HepG2 (cell line): Measurements from ENCODE around the gene SLC25A25. TPM values are rescaled to one million over a fixed set of nuclear protein-coding genes. Genes with fewer than 3 reads are reported as not detected.
"Not testable (repeated sequence)": the region's sequence is repeated elsewhere in the genome, so short reads cannot be mapped to it uniquely, and the experiment has no call there.

ENCODE experiments used
- CREM ChIP-seq, 2 experiments: sonication (generic) in 1 of 2; formaldehyde crosslinking in 1 of 2; IDR thresholded peaks; 2 replicates each; pipeline versions ENCODE4 v1.4.0 to v1.6.1; 2016 to 2020; ENCODE audit warnings: antibody characterized with exemption in 1 of 2, mild to moderate bottlenecking in 1 of 2, missing genetic modification reagents in 1 of 2
- ELF3 ChIP-seq: IDR thresholded peaks from 2 replicates; pipeline ENCODE4 v1.6.1; 2016; ENCODE audit warnings: missing genetic modification reagents, missing compliant biosample characterization
- FOSL2 ChIP-seq: sonication (generic); formaldehyde crosslinking; IDR thresholded peaks from 2 replicates; pipeline ENCODE4 v1.4.0; 2020; ENCODE audit warnings: missing genetic modification reagents
- GABPB1 ChIP-seq: IDR thresholded peaks from 2 replicates; pipeline ENCODE4 v1.6.1; 2016; ENCODE audit warnings: mild to moderate bottlenecking, missing genetic modification reagents, moderate library complexity, missing compliant biosample characterization
- GATAD1 ChIP-seq: IDR thresholded peaks from 2 replicates; pipeline ENCODE4 v1.6.1; 2016; ENCODE audit warnings: missing genetic modification reagents, missing compliant biosample characterization
- HDAC2 ChIP-seq: sonication (generic); formaldehyde crosslinking; IDR thresholded peaks from 2 replicates; pipeline ENCODE4 v1.4.0; 2020; ENCODE audit warnings: missing genetic modification reagents
- KDM2A ChIP-seq: sonication (generic); formaldehyde crosslinking; IDR thresholded peaks from 2 replicates; pipeline ENCODE4 v1.4.0; 2020; ENCODE audit warnings: low read depth, missing genetic modification reagents, borderline replicate concordance
- KDM4B ChIP-seq: sonication (generic); formaldehyde crosslinking; IDR thresholded peaks from 2 replicates; pipeline ENCODE4 v1.4.0; 2020; ENCODE audit warnings: missing genetic modification reagents
- MYC ChIP-seq: sonication (generic); formaldehyde crosslinking; IDR thresholded peaks from 2 replicates; pipeline ENCODE4 v1.9.0; 2021; ENCODE audit warnings: missing genetic modification reagents, borderline replicate concordance
- NCOA2 ChIP-seq: sonication (generic); formaldehyde crosslinking; IDR thresholded peaks from 2 replicates; pipeline ENCODE4 v1.8.0; 2022; ENCODE audit warnings: inconsistent platforms
- NFYB ChIP-seq: sonication (generic); formaldehyde crosslinking; IDR thresholded peaks from 2 replicates; pipeline ENCODE4 v1.4.0; 2020; ENCODE audit warnings: missing genetic modification reagents
- NKX3-1 ChIP-seq: sonication (generic); formaldehyde crosslinking; IDR thresholded peaks from 2 replicates; pipeline ENCODE4 v1.5.0; 2020; ENCODE audit warnings: missing genetic modification reagents
- PAXIP1 ChIP-seq: sonication (generic); formaldehyde crosslinking; conservative IDR thresholded peaks from 2 replicates; pipeline ENCODE4 v1.4.0; 2020; ENCODE audit warnings: mild to moderate bottlenecking, missing genetic modification reagents, moderate library complexity
- RARA ChIP-seq: IDR thresholded peaks from 2 replicates; pipeline ENCODE4 v1.6.1; 2016; ENCODE audit warnings: missing genetic modification reagents, missing compliant biosample characterization
- TAF1 ChIP-seq: sonication (generic); formaldehyde crosslinking; IDR thresholded peaks from 2 replicates; pipeline ENCODE4 v1.4.0; 2020; ENCODE audit warnings: missing genetic modification reagents
- ZBTB43 ChIP-seq: sonication (generic); formaldehyde crosslinking; conservative IDR thresholded peaks from 2 replicates; pipeline ENCODE4 v1.4.0; 2020; ENCODE audit warnings: missing genetic modification reagents
- ZFP91 ChIP-seq: sonication (generic); formaldehyde crosslinking; IDR thresholded peaks from 2 replicates; pipeline ENCODE4 v1.9.0; 2022; ENCODE audit warnings: missing genetic modification reagents, mild to moderate bottlenecking, borderline replicate concordance
- ZGPAT ChIP-seq: IDR thresholded peaks from 2 replicates; pipeline ENCODE4 v1.6.1; 2016; ENCODE audit warnings: mild to moderate bottlenecking
- ZMYM4 ChIP-seq: sonication (generic); formaldehyde crosslinking; IDR thresholded peaks from 2 replicates; pipeline ENCODE4 v1.8.1; 2023; ENCODE audit warnings: mild to moderate bottlenecking, missing genetic modification reagents
- ZNF124 ChIP-seq: sonication (generic); formaldehyde crosslinking; IDR thresholded peaks from 2 replicates; pipeline ENCODE4 v1.4.0; 2020; ENCODE audit warnings: missing genetic modification reagents
- ZNF143 ChIP-seq: sonication (generic); formaldehyde crosslinking; IDR thresholded peaks from 2 replicates; pipeline ENCODE4 v1.4.0; 2020; ENCODE audit warnings: missing genetic modification reagents
- ZNF263 ChIP-seq: sonication (generic); formaldehyde crosslinking; IDR thresholded peaks from 2 replicates; pipeline ENCODE4 v1.4.0; 2020; ENCODE audit warnings: missing genetic modification reagents
- ZNF563 ChIP-seq: sonication (generic); formaldehyde crosslinking; IDR thresholded peaks from 2 replicates; pipeline ENCODE4 v1.8.0; 2022; ENCODE audit warnings: mild to moderate bottlenecking, moderate library complexity, missing genetic modification reagents
- ZNF747 ChIP-seq: sonication (generic); formaldehyde crosslinking; IDR thresholded peaks from 2 replicates; pipeline ENCODE4 v1.8.1; 2023; ENCODE audit warnings: missing genetic modification reagents, mild to moderate bottlenecking, borderline replicate concordance
- polyA plus RNA-seq, 8 experiments: library from polyadenylated mRNA; depleted of rRNA in 3 of 8; stranded (reverse) in 7 of 8; unstranded in 1 of 8; fragments of >200 nt; fragmentation: Illumina TruSeq in 4 of 8; extraction: Trizol in 4 of 8; gene quantifications; 2 replicates each; pipeline versions ENCODE4 v1.2.1 to v1.2.3, GENCODE V29; 2011 to 2016; ENCODE audit warnings: low read depth in 4 of 8, missing spikeins in 1 of 8, mixed read lengths in 1 of 8; ENCODE audit not compliant: insufficient read depth in 1 of 8
- total RNA-seq, 5 experiments: library from RNA; depleted of rRNA; stranded (reverse); fragments of >200 nt; fragmentation: Illumina TruSeq; extraction: Trizol; gene quantifications; 2 replicates each; pipeline ENCODE4 v1.2.3, GENCODE V29; 2016; ENCODE audit warnings: low read depth in 1 of 5

SLC25A25 gene
- total and polyA plus RNA-seq, 2 of the 13 experiments (the other 11 are each of a cell fraction or from before 2014, with no cell fraction given): 10.5 to 24.8 TPM

GRCh38 chr9:128132139-128132538 lies 64.1 kb downstream of the SLC25A25 start (continued):
- TF ChIP-seq ZNF143 (CRISPR knock-in tag) (peak; percentile 69), FOSL2 (peak; percentile 33; the same call in 1 of the 2 replicates), ZNF563 (CRISPR knock-in tag) (0 out of 2 replicates have a peak, but pooled peaks have one; percentile 24), HDAC2 (CRISPR knock-in tag) (peak; percentile 52), NFYB (CRISPR knock-in tag) (peak; percentile 63), KDM4B (CRISPR knock-in tag) (peak; percentile 10; the same call in 1 of the 2 replicates), GABPB1 (peak; percentile 31; the same call in 1 of the 2 replicates), MYC (CRISPR knock-in tag) (0 out of 2 replicates have a peak, but pooled peaks have one; percentile 9), GATAD1 (peak; percentile 31; the same call in 1 of the 2 replicates), CREM (IDR thresholded peaks at IDR 0.05) (0 out of 2 replicates have a peak, but pooled peaks have one; percentile 19), ZFP91 (CRISPR knock-in tag) (peak; percentile 15; the same call in 1 of the 2 replicates), RARA (peak; percentile 3; the same call in 1 of the 2 replicates), NCOA2 (peak; percentile 55), ELF3 (peak; percentile 85), KDM2A (CRISPR knock-in tag) (0 out of 2 replicates have a peak, but pooled peaks have one; percentile 18), NKX3-1 (CRISPR knock-in tag) (0 out of 2 replicates have a peak, but pooled peaks have one; percentile 29), ZNF747 (CRISPR knock-in tag) (peak; percentile 62; the same call in 1 of the 2 replicates), TAF1 (peak; percentile 55), ZGPAT (peak; percentile 70), ZBTB43 (peak; percentile 55; the same call in 1 of the 2 replicates), PAXIP1 (peak; percentile 71), ZNF263 (0 out of 2 replicates have a peak, but pooled peaks have one; percentile 10), ZNF124 (0 out of 2 replicates have a peak, but pooled peaks have one; percentile 32), ZMYM4 (CRISPR knock-in tag) (peak; percentile 53; the same call in 1 of the 2 replicates)
- TF ChIP-seq CREM (CRISPR knock-in tag; IDR thresholded peaks at IDR 0.05): not testable (repeated sequence)
